Mesenchymal stem cell (in vitro differentiated cells and primary cell): ENCODE measurements around the gene MUC4.

Experiments
- DNase-seq: peaks from one replicate; pipeline ENCODE4 v3.0.0-alpha.2; 2013
- H2AFZ ChIP-seq: one replicate; pipeline ENCODE4 v1.6.1; 2013; ENCODE audit warnings: low read depth, mild to moderate bottlenecking, control low read depth, inconsistent platforms, low read length, moderate library complexity
- H2AK5ac ChIP-seq: 2 replicates; pipeline ENCODE4 v1.6.1; 2013; ENCODE audit warnings: low read length, moderate library complexity, mild to moderate bottlenecking, inconsistent platforms; ENCODE audit not compliant: severe bottlenecking
- H2BK120ac ChIP-seq: one replicate; pipeline ENCODE4 v1.6.1; 2013; ENCODE audit warnings: low read depth, mild to moderate bottlenecking, inconsistent platforms, low read length, moderate library complexity
- H2BK12ac ChIP-seq, 2 experiments: one replicate each; pipeline ENCODE4 v1.6.1; 2013; ENCODE audit warnings: inconsistent platforms in 2 of 2, low read length in 2 of 2, mild to moderate bottlenecking in 2 of 2, moderate library complexity in 2 of 2, control low read depth in 1 of 2
- H2BK15ac ChIP-seq: one replicate; pipeline ENCODE4 v1.6.1; 2013; ENCODE audit warnings: mild to moderate bottlenecking, low read depth, inconsistent platforms; ENCODE audit not compliant: poor library complexity, severe bottlenecking
- H2BK5ac ChIP-seq: 2 replicates; pipeline ENCODE4 v1.6.1; 2013; ENCODE audit warnings: low read depth, mild to moderate bottlenecking, low read length, control low read depth, inconsistent platforms; ENCODE audit not compliant: poor library complexity, severe bottlenecking
- H3K14ac ChIP-seq, 2 experiments: one replicate each; pipeline ENCODE4 v1.6.1; 2013; ENCODE audit warnings: inconsistent platforms in 2 of 2, low read length in 2 of 2, control low read depth in 1 of 2, mild to moderate bottlenecking in 1 of 2, moderate library complexity in 1 of 2
- H3K18ac ChIP-seq, 2 experiments: one replicate each; pipeline ENCODE4 v1.6.1; 2013; ENCODE audit warnings: inconsistent platforms in 2 of 2, low read length in 2 of 2, control low read depth in 1 of 2, low read depth in 1 of 2, mild to moderate bottlenecking in 1 of 2
- H3K23ac ChIP-seq, 2 experiments: one replicate each; pipeline ENCODE4 v1.6.1; 2013; ENCODE audit warnings: inconsistent platforms in 2 of 2, low read length in 2 of 2, mild to moderate bottlenecking in 2 of 2, moderate library complexity in 2 of 2, control low read depth in 1 of 2
- H3K27ac ChIP-seq: 2 replicates; pipeline ENCODE4 v1.5.1; 2013; ENCODE audit warnings: mild to moderate bottlenecking, moderate library complexity, low read length, control low read depth, inconsistent platforms; ENCODE audit not compliant: poor library complexity, severe bottlenecking
- H3K27me3 ChIP-seq, 2 experiments: 2 replicates each; pipeline versions ENCODE4 v1.6.1 to v1.7.0; 2013; ENCODE audit warnings: low read length in 2 of 2, mild to moderate bottlenecking in 2 of 2, moderate library complexity in 2 of 2, control low read depth in 1 of 2, inconsistent platforms in 1 of 2; ENCODE audit not compliant: control insufficient read depth in 1 of 2, insufficient read depth in 1 of 2
- H3K36me3 ChIP-seq, 2 experiments: 2 replicates each; pipeline versions ENCODE4 v1.6.1 to v1.7.0; 2013; ENCODE audit warnings: low read length in 2 of 2, control low read depth in 1 of 2, inconsistent platforms in 1 of 2, low read depth in 1 of 2, mild to moderate bottlenecking in 1 of 2; ENCODE audit not compliant: insufficient read depth in 2 of 2, control insufficient read depth in 1 of 2
- H3K4ac ChIP-seq, 2 experiments: one replicate each; pipeline ENCODE4 v1.6.1; 2013; ENCODE audit warnings: inconsistent platforms in 2 of 2, low read length in 2 of 2, mild to moderate bottlenecking in 2 of 2, moderate library complexity in 2 of 2, control low read depth in 1 of 2, low read depth in 1 of 2
- H3K4me1 ChIP-seq: 2 replicates; pipeline ENCODE4 v1.6.1; 2013; ENCODE audit warnings: low read depth, low read length, control low read depth; ENCODE audit not compliant: control insufficient read depth, insufficient read depth
- H3K4me2 ChIP-seq: 2 replicates; pipeline ENCODE4 v1.6.1; 2013; ENCODE audit warnings: low read length, mild to moderate bottlenecking, inconsistent platforms; ENCODE audit not compliant: poor library complexity, severe bottlenecking
- H3K4me3 ChIP-seq, 2 experiments: 2 replicates each; pipeline versions ENCODE4 v1.5.1 to v1.7.0; 2013; ENCODE audit warnings: low read length in 2 of 2, mild to moderate bottlenecking in 2 of 2, control low read depth in 1 of 2, low read depth in 1 of 2; ENCODE audit not compliant: insufficient read depth in 1 of 2
- H3K79me1 ChIP-seq: replicated peaks from 2 replicates; pipeline ENCODE4 v1.6.1; 2013; ENCODE audit warnings: mild to moderate bottlenecking, control low read depth, low read length, inconsistent platforms; ENCODE audit not compliant: poor library complexity, severe bottlenecking
- H3K9ac ChIP-seq: 2 replicates; pipeline ENCODE4 v1.7.0; 2013; ENCODE audit warnings: mild to moderate bottlenecking, low read length, moderate library complexity
- H3K9me3 ChIP-seq: 2 replicates; pipeline ENCODE4 v1.7.0; 2013; ENCODE audit warnings: mild to moderate bottlenecking, low read length; ENCODE audit not compliant: control insufficient read depth
- H4K8ac ChIP-seq: one replicate; pipeline ENCODE4 v1.6.1; 2013; ENCODE audit warnings: inconsistent platforms, mild to moderate bottlenecking, low read length, moderate library complexity
- H4K91ac ChIP-seq: one replicate; pipeline ENCODE4 v1.6.1; 2013; ENCODE audit warnings: mild to moderate bottlenecking, low read length, inconsistent platforms
- WGBS: methylation state at CpG from one replicate; pipeline ENCODE4 v1.1.7; 2013; ENCODE audit warnings: mixed read lengths; 5-methylcytosine and 5-hydroxymethylcytosine counted together

MUC4 gene

GRCh38 chr3:195768414-195768813, 43.3 kb downstream of the MUC4 start:
- no peaks in the 10 kb centered on the region for H3K79me1 ChIP-seq
- H2BK5ac ChIP-seq = no peak overlapping the region
- no peak overlapping the region for H3K9ac ChIP-seq
- no peaks in the 10 kb centered on the region for H3K9me3 ChIP-seq
- H2BK12ac ChIP-seq = no peak overlapping the region
- no peak overlapping the region for H3K23ac ChIP-seq
- H3K36me3 ChIP-seq = no peaks in the 10 kb centered on the region
- H3K4me2 ChIP-seq = no peak overlapping the region
- no peak overlapping the region for H2BK15ac ChIP-seq
- H2BK120ac ChIP-seq = no peak overlapping the region
- H3K4ac ChIP-seq = no peak overlapping the region
- H4K8ac ChIP-seq = no peak overlapping the region
- no peak overlapping the region for H3K18ac ChIP-seq
- WGBS = 80% methylated on average over 5 of the region's 6 CpGs
- no peak for DNase-seq
- H2AFZ ChIP-seq = no peak overlapping the region
- no peak overlapping the region for H3K14ac ChIP-seq
- peaks cover 3% of the 10 kb centered on the region for H3K4me1 ChIP-seq
- no peak overlapping the region for H2AK5ac ChIP-seq
- no peak overlapping the region for H3K4me3 ChIP-seq
- peaks cover 0 to 38% of the 10 kb centered on the region in 2 experiments for H3K27me3 ChIP-seq
- H4K91ac ChIP-seq = no peak overlapping the region
- H3K27ac ChIP-seq = no peak overlapping the region

- Histone ChIP-seq H2BK120ac (no peak overlapping the region), H4K91ac (no peak overlapping the region), H3K4ac (no peak overlapping the region), H3K4me2 (no peak overlapping the region), H2BK12ac (no peak overlapping the region), H3K27me3 (peaks cover 0 to 44% of the 10 kb centered on the region in 2 experiments), H4K8ac (no peak overlapping the region), H3K27ac (no peak overlapping the region), H3K4me1 (peaks cover 3% of the 10 kb centered on the region), H3K9ac (no peak overlapping the region), H3K36me3 (no peaks in the 10 kb centered on the region), H3K9me3 (no peaks in the 10 kb centered on the region), H3K79me1 (no peaks in the 10 kb centered on the region), H3K23ac (no peak overlapping the region), H2AFZ (no peak overlapping the region), H3K18ac (no peak overlapping the region), H3K14ac (no peak overlapping the region), H3K4me3 (no peak overlapping the region), H2BK5ac (no peak overlapping the region), H2AK5ac (no peak overlapping the region), H2BK15ac (no peak overlapping the region)
- DNase-seq = no peak
- WGBS = 68% methylated on average over 10 of the region's 10 CpGs
These were observed 43.9 kb downstream of the MUC4 start for GRCh38 chr3:195767792-195768191.

GRCh38 chr3:195766671-195767070, 45.1 kb downstream of the MUC4 start:
- H4K8ac ChIP-seq = no peak overlapping the region
- no peak overlapping the region for H2BK120ac ChIP-seq
- H3K4ac ChIP-seq = no peak overlapping the region
- WGBS = 93% methylated on average over 14 of the region's 14 CpGs
- H3K9ac ChIP-seq = no peak overlapping the region
- no peak overlapping the region for H3K18ac ChIP-seq
- no peak overlapping the region for H2BK12ac ChIP-seq
- H3K9me3 ChIP-seq = no peaks in the 10 kb centered on the region
- H2AFZ ChIP-seq = no peak overlapping the region
- H3K36me3 ChIP-seq = no peaks in the 10 kb centered on the region
- H2BK15ac ChIP-seq = no peak overlapping the region
- no peaks in the 10 kb centered on the region for H3K79me1 ChIP-seq
- H4K91ac ChIP-seq = no peak overlapping the region
- no peak overlapping the region for H3K4me3 ChIP-seq
- H2AK5ac ChIP-seq = no peak overlapping the region
- no peak overlapping the region for H3K14ac ChIP-seq
- peaks cover 0 to 46% of the 10 kb centered on the region in 2 experiments for H3K27me3 ChIP-seq
- no peak overlapping the region for H2BK5ac ChIP-seq
- no peak overlapping the region for H3K23ac ChIP-seq
- H3K4me2 ChIP-seq = no peak overlapping the region
- no peak overlapping the region for H3K27ac ChIP-seq
- peaks cover 4% of the 10 kb centered on the region for H3K4me1 ChIP-seq
- DNase-seq = no peak

- DNase-seq = no peak
These were observed 46.6 kb downstream of the MUC4 start for GRCh38 chr3:195764961-195765706.

More at GRCh38 chr3:195764961-195765706, 46.6 kb downstream of the MUC4 start:
- no peak overlapping the region for H3K4me2 ChIP-seq
- H3K27ac ChIP-seq = no peak overlapping the region
- no peak overlapping the region for H3K18ac ChIP-seq
- no peak overlapping the region for H3K4ac ChIP-seq
- no peak overlapping the region for H4K8ac ChIP-seq
- no peak overlapping the region for H2BK120ac ChIP-seq
- H3K23ac ChIP-seq = no peak overlapping the region
- no peak overlapping the region for H2BK12ac ChIP-seq
- H2AFZ ChIP-seq = no peak overlapping the region
- H3K4me1 ChIP-seq = peaks cover 4% of the 10 kb centered on the region
- no peak overlapping the region for H2BK15ac ChIP-seq
- no peak overlapping the region for H3K9ac ChIP-seq
- no peak overlapping the region for H3K14ac ChIP-seq
- no peak overlapping the region for H4K91ac ChIP-seq
- H3K9me3 ChIP-seq = no peaks in the 10 kb centered on the region
- no peak overlapping the region for H2AK5ac ChIP-seq
- H3K4me3 ChIP-seq = no peak overlapping the region
- H3K27me3 ChIP-seq = peaks cover 0 to 59% of the 10 kb centered on the region in 2 experiments
- no peaks in the 10 kb centered on the region for H3K79me1 ChIP-seq
- WGBS = 87% methylated on average over 28 of the region's 28 CpGs
- H3K36me3 ChIP-seq = no peaks in the 10 kb centered on the region
- H2BK5ac ChIP-seq = no peak overlapping the region
